DOHH2 (cell line): ENCODE results near the gene GALE.

Source experiments
- H3F3A ChIP-seq: fragments of 200-600 bp; sonication (generic), shearing (Covaris generic); 2 replicates; pipeline ENCODE4 v1.6.0; 2016; ENCODE audit warnings: antibody characterized with exemption, mild to moderate bottlenecking; ENCODE audit not compliant: control insufficient read depth, insufficient read depth
- H3K27ac ChIP-seq: fragments of 200-600 bp; sonication (generic); 2 replicates; pipeline ENCODE4 v1.5.1; 2014; ENCODE audit warnings: low read depth, mild to moderate bottlenecking, low read length, moderate library complexity
- H3K27me3 ChIP-seq: fragments of 200-600 bp; sonication (generic); 2 replicates; pipeline ENCODE4 v1.6.1; 2014; ENCODE audit warnings: mild to moderate bottlenecking, low read length, mixed read lengths; ENCODE audit not compliant: control insufficient read depth
- H3K36me3 ChIP-seq: fragments of 200-600 bp; sonication (generic); 2 replicates; pipeline ENCODE4 v1.6.1; 2014; ENCODE audit warnings: mild to moderate bottlenecking, low read length, moderate library complexity, mixed read lengths; ENCODE audit not compliant: control insufficient read depth
- H3K4me1 ChIP-seq: fragments of 200-600 bp; sonication (generic); 2 replicates; pipeline ENCODE4 v1.6.1; 2014; ENCODE audit warnings: mild to moderate bottlenecking, low read length, mixed read lengths; ENCODE audit not compliant: control insufficient read depth
- H3K4me2 ChIP-seq: fragments of 200-600 bp; sonication (generic); 2 replicates; pipeline ENCODE4 v1.6.0; 2014; ENCODE audit warnings: mild to moderate bottlenecking, low read length, moderate library complexity
- H3K4me3 ChIP-seq: fragments of 200-600 bp; sonication (generic); 2 replicates; pipeline ENCODE4 v1.5.1; 2014; ENCODE audit warnings: mild to moderate bottlenecking, low read length, mixed read lengths
- H3K79me2 ChIP-seq: fragments of 200-600 bp; sonication (generic); 2 replicates; pipeline ENCODE4 v1.6.1; 2014; ENCODE audit warnings: mild to moderate bottlenecking, low read length, mixed read lengths; ENCODE audit not compliant: control insufficient read depth
- H3K9me2 ChIP-seq: fragments of 200-600 bp; sonication (generic); replicated peaks from 2 replicates; pipeline ENCODE4 v1.6.1; 2014; ENCODE audit warnings: mild to moderate bottlenecking, low read length, mixed read lengths; ENCODE audit not compliant: control insufficient read depth
- H3K9me3 ChIP-seq: fragments of 200-600 bp; sonication (generic); 2 replicates; pipeline ENCODE4 v1.6.1; 2014; ENCODE audit warnings: antibody characterized with exemption, low read length, mixed read lengths; ENCODE audit not compliant: control insufficient read depth, insufficient read depth
- H4K20me1 ChIP-seq: fragments of 200-600 bp; sonication (generic); 2 replicates; pipeline ENCODE4 v1.6.0; 2014; ENCODE audit warnings: low read depth, mild to moderate bottlenecking, antibody characterized with exemption, low read length, moderate library complexity; ENCODE audit not compliant: control insufficient read depth, insufficient read depth
- CTCF ChIP-seq: fragments of 200-600 bp; sonication (generic); IDR thresholded peaks from one replicate; pipeline ENCODE4 v1.5.1; 2014; ENCODE audit warnings: antibody characterized with exemption, mild to moderate bottlenecking, low read depth, low read length; ENCODE audit not compliant: poor library complexity, severe bottlenecking
- EZH2phosphoT487 ChIP-seq: fragments of 200-600 bp; sonication (generic); IDR thresholded peaks from 2 replicates; pipeline ENCODE4 v1.6.1; 2017; ENCODE audit warnings: borderline replicate concordance, mild to moderate bottlenecking, antibody characterized with exemption, low read length, moderate library complexity, mixed read lengths

The GALE gene

DNA sequence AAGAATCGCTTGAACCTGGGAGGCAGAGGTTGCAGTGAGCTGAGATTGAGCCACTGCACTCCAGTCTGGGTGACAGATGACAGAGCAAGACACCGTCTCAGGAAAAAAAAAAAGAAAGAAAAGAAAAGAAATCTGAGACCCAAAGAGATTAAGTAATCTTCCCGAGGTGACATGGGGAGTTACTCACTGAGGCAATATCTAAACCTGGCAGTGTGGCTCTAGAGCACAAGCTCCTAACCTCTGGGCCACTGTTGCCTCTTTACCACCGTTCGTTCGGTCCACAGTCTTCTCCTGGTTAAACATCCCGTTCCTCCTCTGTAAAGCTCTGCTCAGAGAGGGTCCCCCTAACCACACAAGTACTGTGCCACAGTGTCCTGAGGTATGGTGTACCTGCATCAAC is 23.2 kb upstream of the GALE start:
- no peaks in the 10 kb centered on the region for H3K27me3 ChIP-seq
- peaks cover 6% of the 10 kb centered on the region; the same call in 1 of the 2 replicates for H3F3A ChIP-seq
- peak overlapping the region; percentile 87 for H3K4me2 ChIP-seq
- peaks cover 25% of the 10 kb centered on the region for H3K4me1 ChIP-seq
- H4K20me1 ChIP-seq: no peaks in the 10 kb centered on the region
- H3K9me3 ChIP-seq: no peaks in the 10 kb centered on the region
- H3K4me3 ChIP-seq: peak overlapping the region; percentile 96; the same call in 1 of the 2 replicates
- peaks cover 3% of the 10 kb centered on the region; the same call in 1 of the 2 replicates for H3K36me3 ChIP-seq
- TF ChIP-seq EZH2phosphoT487: no peak
- TF ChIP-seq CTCF: no peak
- no peak overlapping the region for H3K27ac ChIP-seq
- peaks cover 15% of the 10 kb centered on the region for H3K79me2 ChIP-seq
- H3K9me2 ChIP-seq: no peaks in the 10 kb centered on the region

- H3K36me3 ChIP-seq: peaks cover 23% of the 10 kb centered on the region
- H3K27me3 ChIP-seq: no peaks in the 10 kb centered on the region
- TF ChIP-seq EZH2phosphoT487 (no peak), CTCF (no peak)
- no peaks in the 10 kb centered on the region for H3K79me2 ChIP-seq
- no peak overlapping the region for H3K4me3 ChIP-seq
- no peaks in the 10 kb centered on the region for H3K9me2 ChIP-seq
- H3K4me1 ChIP-seq: 0 out of 2 replicates have a peak, but pooled peaks cover 3% of the 10 kb centered on the region
- no peaks in the 10 kb centered on the region for H3F3A ChIP-seq
- no peaks in the 10 kb centered on the region for H3K9me3 ChIP-seq
- no peak overlapping the region for H3K4me2 ChIP-seq
- H3K27ac ChIP-seq: no peak overlapping the region
- H4K20me1 ChIP-seq: no peaks in the 10 kb centered on the region
These were observed 17.1 kb upstream of the GALE start for GRCh38 chr1:23817633-23818032.

- Histone ChIP-seq H3K36me3 (peaks cover 23% of the 10 kb centered on the region), H3K27me3 (no peaks in the 10 kb centered on the region), H4K20me1 (no peaks in the 10 kb centered on the region), H3K27ac (no peak overlapping the region), H3K9me2 (no peaks in the 10 kb centered on the region), H3K4me1 (0 out of 2 replicates have a peak, but pooled peaks cover 3% of the 10 kb centered on the region), H3F3A (no peaks in the 10 kb centered on the region), H3K4me3 (no peak overlapping the region), H3K9me3 (no peaks in the 10 kb centered on the region), H3K79me2 (no peaks in the 10 kb centered on the region), H3K4me2 (no peak overlapping the region)
- TF ChIP-seq CTCF (no peak), EZH2phosphoT487 (no peak)
These were observed 16.4 kb upstream of the GALE start for GRCh38 chr1:23816906-23817305.
